ENCODE results near the gene CEP112. TPM values are rescaled to one million over a fixed set of nuclear protein-coding genes. Genes with fewer than 3 reads are reported as not detected.

The CEP112 gene
- total and polyA plus RNA-seq, 9 of the 15 experiments (the other 6 are each of a cell fraction or from before 2014, with no cell fraction given) = 0.84 TPM; not detected in 8

DNA sequence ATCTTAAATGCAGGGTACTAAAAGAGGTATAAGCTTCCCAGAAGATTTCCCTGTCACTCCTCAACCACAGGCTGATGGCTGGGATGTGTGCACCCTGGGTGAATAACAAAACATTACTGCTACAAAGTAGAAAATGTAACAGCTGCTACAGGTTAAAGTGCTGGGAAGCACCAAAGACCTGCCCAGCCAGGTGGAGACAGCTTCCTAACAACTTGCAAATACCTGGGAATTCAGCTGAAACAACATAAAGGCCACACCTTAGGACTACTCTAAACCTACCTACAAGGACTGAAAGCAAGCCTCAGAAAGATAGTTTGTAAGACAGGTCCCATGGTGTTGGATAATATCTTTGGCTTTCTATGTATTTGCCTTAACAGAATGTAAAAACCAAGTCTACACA, 118.5 kb downstream of the CEP112 start (continued):
- TF ChIP-seq, protein P1, sequence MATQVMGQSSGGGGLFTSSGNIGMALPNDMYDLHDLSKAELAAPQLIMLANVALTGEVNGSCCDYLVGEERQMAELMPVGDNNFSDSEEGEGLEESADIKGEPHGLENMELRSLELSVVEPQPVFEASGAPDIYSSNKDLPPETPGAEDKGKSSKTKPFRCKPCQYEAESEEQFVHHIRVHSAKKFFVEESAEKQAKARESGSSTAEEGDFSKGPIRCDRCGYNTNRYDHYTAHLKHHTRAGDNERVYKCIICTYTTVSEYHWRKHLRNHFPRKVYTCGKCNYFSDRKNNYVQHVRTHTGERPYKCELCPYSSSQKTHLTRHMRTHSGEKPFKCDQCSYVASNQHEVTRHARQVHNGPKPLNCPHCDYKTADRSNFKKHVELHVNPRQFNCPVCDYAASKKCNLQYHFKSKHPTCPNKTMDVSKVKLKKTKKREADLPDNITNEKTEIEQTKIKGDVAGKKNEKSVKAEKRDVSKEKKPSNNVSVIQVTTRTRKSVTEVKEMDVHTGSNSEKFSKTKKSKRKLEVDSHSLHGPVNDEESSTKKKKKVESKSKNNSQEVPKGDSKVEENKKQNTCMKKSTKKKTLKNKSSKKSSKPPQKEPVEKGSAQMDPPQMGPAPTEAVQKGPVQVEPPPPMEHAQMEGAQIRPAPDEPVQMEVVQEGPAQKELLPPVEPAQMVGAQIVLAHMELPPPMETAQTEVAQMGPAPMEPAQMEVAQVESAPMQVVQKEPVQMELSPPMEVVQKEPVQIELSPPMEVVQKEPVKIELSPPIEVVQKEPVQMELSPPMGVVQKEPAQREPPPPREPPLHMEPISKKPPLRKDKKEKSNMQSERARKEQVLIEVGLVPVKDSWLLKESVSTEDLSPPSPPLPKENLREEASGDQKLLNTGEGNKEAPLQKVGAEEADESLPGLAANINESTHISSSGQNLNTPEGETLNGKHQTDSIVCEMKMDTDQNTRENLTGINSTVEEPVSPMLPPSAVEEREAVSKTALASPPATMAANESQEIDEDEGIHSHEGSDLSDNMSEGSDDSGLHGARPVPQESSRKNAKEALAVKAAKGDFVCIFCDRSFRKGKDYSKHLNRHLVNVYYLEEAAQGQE (IDR thresholded peaks at IDR 0.05; ENCODE audit: borderline replicate concordance) = no peak
- TF ChIP-seq, protein P1 (CRISPR knock-in tag; IDR thresholded peaks at IDR 0.05; ENCODE audit: low read depth) = no peak
- TF ChIP-seq EWSR1 (IDR thresholded peaks at IDR 0.05; ENCODE audit: borderline replicate concordance, low read depth, partially characterized antibody) (no peak), CBX3 (IDR thresholded peaks at IDR 0.05; ENCODE audit: borderline replicate concordance in 1 of 2, low read length in 2 of 2) (no peak), PBX2 (CRISPR knock-in tag; IDR thresholded peaks at IDR 0.05; ENCODE audit: low read depth) (no peak), PBX2 (tag; conservative IDR thresholded peaks at IDR 0.05; ENCODE audit: low read depth) (no peak), TEAD4 (IDR thresholded peaks at IDR 0.05; ENCODE audit: low read length) (no peak), TEAD4 (CRISPR knock-in tag; IDR thresholded peaks at IDR 0.05; ENCODE audit: borderline replicate concordance) (no peak), ZNF165 (CRISPR knock-in tag; IDR thresholded peaks at IDR 0.05; ENCODE audit: borderline replicate concordance) (no peak), BRCA1 (IDR thresholded peaks at IDR 0.05) (no peak), BRCA1 (CRISPR knock-in tag; IDR thresholded peaks at IDR 0.05) (no peak), MCM3 (IDR thresholded peaks at IDR 0.05) (no peak), NR3C1 (CRISPR knock-in tag; IDR thresholded peaks at IDR 0.05) (no peak), ELF1 (tag; IDR thresholded peaks at IDR 0.05) (no peak), CEBPG (CRISPR knock-in tag; IDR thresholded peaks at IDR 0.05) (no peak), CEBPG (tag; conservative IDR thresholded peaks at IDR 0.05 in 1 of 2, IDR thresholded peaks at IDR 0.05 in 1 of 2) (no peak), NFE2 (IDR thresholded peaks at IDR 0.05; ENCODE audit: low read depth) (no peak), TFAM (CRISPR knock-in tag; conservative IDR thresholded peaks at IDR 0.05) (no peak)
